SJCRH30 (cell line): ENCODE data around the gene ZNF385B. TPM values are rescaled to one million over a fixed set of nuclear protein-coding genes. Genes with fewer than 3 reads are reported as not detected.

ENCODE experiments used
- DNase-seq, 2 experiments: peaks; one replicate each; pipeline ENCODE4 v3.0.0-alpha.2; 2015 to 2020
- H3K27ac ChIP-seq: fragments of 250-450 bp; sonication (Bioruptor Pico); 2 replicates; pipeline ENCODE4 v1.5.1; 2020; ENCODE audit warnings: mild to moderate bottlenecking, moderate library complexity
- H3K27me3 ChIP-seq: fragments of 250-450 bp; sonication (Bioruptor Pico); 2 replicates; pipeline ENCODE4 v1.5.1; 2020; ENCODE audit warnings: mild to moderate bottlenecking, moderate library complexity
- H3K36me3 ChIP-seq: fragments of 250-450 bp; sonication (Bioruptor Pico); 2 replicates; pipeline ENCODE4 v1.5.1; 2020; ENCODE audit warnings: mild to moderate bottlenecking, moderate library complexity
- H3K4me1 ChIP-seq: fragments of 250-450 bp; sonication (Bioruptor Pico); 2 replicates; pipeline ENCODE4 v1.5.1; 2020; ENCODE audit warnings: mild to moderate bottlenecking, moderate library complexity
- H3K4me3 ChIP-seq: fragments of 250-450 bp; sonication (Bioruptor Pico); 2 replicates; pipeline ENCODE4 v1.5.1; 2020; ENCODE audit warnings: mild to moderate bottlenecking, moderate library complexity
- H3K9me3 ChIP-seq: fragments of 250-450 bp; sonication (Bioruptor Pico); replicated peaks from 2 replicates; pipeline ENCODE4 v1.5.1; 2020; ENCODE audit warnings: mild to moderate bottlenecking, moderate library complexity
- total RNA-seq: library from RNA; depleted of rRNA; stranded (reverse); fragments of >200 nt; shearing (Covaris generic); gene quantifications from 2 replicates; pipeline ENCODE4 v1.2.3, GENCODE V29; 2014

The ZNF385B gene
- total RNA-seq, 1 experiment from 2014 or later: 2.1 TPM

GRCh38 chr2:179685146-179685545 is 176.3 kb downstream of the ZNF385B start:
- H3K36me3 ChIP-seq: no peaks in the 10 kb centered on the region
- H3K4me1 ChIP-seq: no peaks in the 10 kb centered on the region
- H3K4me3 ChIP-seq: no peak overlapping the region
- H3K9me3 ChIP-seq: no peaks in the 10 kb centered on the region
- H3K27ac ChIP-seq: no peak overlapping the region
- H3K27me3 ChIP-seq: no peaks in the 10 kb centered on the region
- DNase-seq: no peak

GRCh38 chr2:179682756-179683155 is 178.7 kb downstream of the ZNF385B start:
- no peak overlapping the region for H3K4me3 ChIP-seq
- no peak for DNase-seq
- H3K4me1 ChIP-seq: no peaks in the 10 kb centered on the region
- no peaks in the 10 kb centered on the region for H3K27me3 ChIP-seq
- no peaks in the 10 kb centered on the region for H3K9me3 ChIP-seq
- no peaks in the 10 kb centered on the region for H3K36me3 ChIP-seq
- H3K27ac ChIP-seq: no peak overlapping the region

GRCh38 chr2:179677746-179678505 is 183.5 kb downstream of the ZNF385B start:
- DNase-seq: no peak
- Histone ChIP-seq H3K36me3 (no peaks in the 10 kb centered on the region), H3K4me1 (no peaks in the 10 kb centered on the region), H3K9me3 (no peaks in the 10 kb centered on the region; the same call in 1 of the 2 replicates), H3K27me3 (no peaks in the 10 kb centered on the region), H3K27ac (no peak overlapping the region), H3K4me3 (no peak overlapping the region)

GRCh38 chr2:179677077-179677688 is 184.2 kb downstream of the ZNF385B start:
- H3K27ac ChIP-seq: no peak overlapping the region
- no peaks in the 10 kb centered on the region for H3K27me3 ChIP-seq
- DNase-seq: no peak
- H3K9me3 ChIP-seq: no peaks in the 10 kb centered on the region; the same call in 1 of the 2 replicates
- H3K4me1 ChIP-seq: no peaks in the 10 kb centered on the region
- no peaks in the 10 kb centered on the region for H3K36me3 ChIP-seq
- no peak overlapping the region for H3K4me3 ChIP-seq

GRCh38 chr2:179675435-179675834 is 186.0 kb downstream of the ZNF385B start:
- DNase-seq: no peak
- H3K27ac ChIP-seq: no peak overlapping the region
- no peaks in the 10 kb centered on the region for H3K36me3 ChIP-seq
- no peak overlapping the region for H3K4me3 ChIP-seq
- no peaks in the 10 kb centered on the region for H3K27me3 ChIP-seq
- no peaks in the 10 kb centered on the region for H3K4me1 ChIP-seq
- H3K9me3 ChIP-seq: no peaks in the 10 kb centered on the region; the same call in 1 of the 2 replicates

GRCh38 chr2:179671043-179671981 is 190.1 kb downstream of the ZNF385B start:
- DNase-seq: no peak
- no peaks in the 10 kb centered on the region for H3K36me3 ChIP-seq
- H3K27me3 ChIP-seq: no peaks in the 10 kb centered on the region
- H3K4me1 ChIP-seq: no peaks in the 10 kb centered on the region
- H3K9me3 ChIP-seq: no peaks in the 10 kb centered on the region; the same call in 1 of the 2 replicates
- H3K27ac ChIP-seq: no peak overlapping the region
- H3K4me3 ChIP-seq: no peak overlapping the region

- Histone ChIP-seq H3K27me3 (no peaks in the 10 kb centered on the region), H3K9me3 (no peaks in the 10 kb centered on the region; the same call in 1 of the 2 replicates), H3K36me3 (no peaks in the 10 kb centered on the region), H3K4me3 (no peak overlapping the region), H3K27ac (no peak overlapping the region), H3K4me1 (no peaks in the 10 kb centered on the region)
- DNase-seq: no peak
Measured at GRCh38 chr2:179669196-179669595, 192.2 kb downstream of the ZNF385B start.

GRCh38 chr2:179664972-179665812 is 196.2 kb downstream of the ZNF385B start:
- no peaks in the 10 kb centered on the region for H3K27me3 ChIP-seq
- no peak overlapping the region for H3K4me3 ChIP-seq
- no peak overlapping the region for H3K27ac ChIP-seq
- H3K4me1 ChIP-seq: no peaks in the 10 kb centered on the region
- DNase-seq: no peak
- no peaks in the 10 kb centered on the region for H3K36me3 ChIP-seq
- H3K9me3 ChIP-seq: no peaks in the 10 kb centered on the region

- no peak overlapping the region for H3K4me3 ChIP-seq
- H3K27ac ChIP-seq: no peak overlapping the region
- no peaks in the 10 kb centered on the region for H3K9me3 ChIP-seq
- DNase-seq: no peak
- H3K36me3 ChIP-seq: no peaks in the 10 kb centered on the region
- H3K4me1 ChIP-seq: no peaks in the 10 kb centered on the region
- no peaks in the 10 kb centered on the region for H3K27me3 ChIP-seq
Measured at GRCh38 chr2:179661986-179662385, 199.4 kb downstream of the ZNF385B start.

- Histone ChIP-seq H3K9me3 (no peaks in the 10 kb centered on the region), H3K4me1 (peaks cover 4% of the 10 kb centered on the region; the same call in 1 of the 2 replicates), H3K27me3 (no peaks in the 10 kb centered on the region), H3K4me3 (no peak overlapping the region), H3K36me3 (no peaks in the 10 kb centered on the region), H3K27ac (no peak overlapping the region)
- no peak for DNase-seq
Measured at GRCh38 chr2:179657068-179657595, 204.3 kb downstream of the ZNF385B start.

GRCh38 chr2:179655627-179656026 is 205.8 kb downstream of the ZNF385B start:
- H3K36me3 ChIP-seq: no peaks in the 10 kb centered on the region
- no peak overlapping the region for H3K27ac ChIP-seq
- H3K4me3 ChIP-seq: no peak overlapping the region
- no peak for DNase-seq
- no peaks in the 10 kb centered on the region for H3K9me3 ChIP-seq
- H3K4me1 ChIP-seq: peaks cover 6% of the 10 kb centered on the region; the same call in 1 of the 2 replicates
- no peaks in the 10 kb centered on the region for H3K27me3 ChIP-seq

GRCh38 chr2:179654806-179655205 is 206.6 kb downstream of the ZNF385B start:
- Histone ChIP-seq H3K4me3 (no peak overlapping the region), H3K27ac (no peak overlapping the region), H3K4me1 (peaks cover 6% of the 10 kb centered on the region; the same call in 1 of the 2 replicates), H3K27me3 (no peaks in the 10 kb centered on the region), H3K9me3 (no peaks in the 10 kb centered on the region), H3K36me3 (no peaks in the 10 kb centered on the region)
- no peak for DNase-seq

- Histone ChIP-seq H3K36me3 (no peaks in the 10 kb centered on the region), H3K27ac (no peak overlapping the region), H3K4me3 (no peak overlapping the region), H3K9me3 (no peaks in the 10 kb centered on the region), H3K27me3 (no peaks in the 10 kb centered on the region), H3K4me1 (peaks cover 9% of the 10 kb centered on the region)
- peak in 1 of 2 experiments; percentile 19 for DNase-seq
Measured at GRCh38 chr2:179652296-179652695, 209.1 kb downstream of the ZNF385B start.

- H3K27me3 ChIP-seq: no peaks in the 10 kb centered on the region
- DNase-seq: no peak
Measured at GRCh38 chr2:179650420-179650819, 211.0 kb downstream of the ZNF385B start.

More at GRCh38 chr2:179650420-179650819, 211.0 kb downstream of the ZNF385B start:
- H3K9me3 ChIP-seq: no peaks in the 10 kb centered on the region
- H3K4me3 ChIP-seq: no peak overlapping the region
- no peak overlapping the region for H3K27ac ChIP-seq
- H3K4me1 ChIP-seq: peaks cover 19% of the 10 kb centered on the region
- no peaks in the 10 kb centered on the region for H3K36me3 ChIP-seq
